ENCODE measurements around the gene SH3PXD2A.
A peak's percentile ranks its signal among the peaks of the same experiment; 100 is the strongest.
"Not testable (repeated sequence)": the region's sequence is repeated elsewhere in the genome, so short reads cannot be mapped to it uniquely, and the experiment has no call there.

SH3PXD2A gene

DNA sequence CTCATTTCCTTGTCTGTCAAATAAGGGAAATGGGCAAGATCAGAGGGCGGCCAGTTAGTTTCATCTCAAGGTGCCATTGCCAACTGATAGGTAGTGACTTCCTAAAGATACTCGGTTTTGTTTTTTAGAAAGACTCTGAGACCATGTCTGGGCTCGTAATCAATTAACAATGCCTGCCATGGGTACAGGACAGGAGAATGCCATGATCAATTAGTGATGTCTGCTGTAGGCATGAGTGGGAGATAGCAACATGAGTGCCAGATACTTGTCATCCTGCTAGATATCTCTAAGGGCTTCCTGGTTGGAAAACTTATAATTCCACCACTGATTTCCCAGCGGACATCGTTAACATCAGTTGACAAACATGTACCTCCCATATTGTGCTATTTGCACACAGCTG, 64.8 kb downstream of the SH3PXD2A start:
- DNase-seq (ENCODE audit: low read depth): no peak

GRCh38 chr10:103789771-103790201, 65.6 kb downstream of the SH3PXD2A start:
- no peak for DNase-seq (ENCODE audit: low read depth)

DNA sequence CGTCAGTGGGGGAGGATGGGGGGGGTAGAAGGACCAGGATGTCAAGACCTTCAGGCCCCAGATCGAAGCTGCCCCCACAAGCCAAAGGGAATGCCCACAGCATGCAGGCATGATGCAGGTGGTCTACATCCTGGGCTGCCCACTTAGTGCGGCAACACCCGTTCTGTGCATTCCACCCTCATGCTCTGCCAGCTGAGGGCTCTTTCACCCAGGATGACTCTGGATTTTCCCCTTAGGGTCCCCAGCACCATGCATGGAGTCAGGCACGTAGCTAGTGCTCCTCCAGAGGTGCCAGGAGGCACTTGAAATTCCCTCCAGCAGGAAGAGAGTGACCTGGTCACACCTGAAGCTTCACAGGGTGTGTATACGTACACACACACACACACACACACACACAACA, 66.2 kb downstream of the SH3PXD2A start:
- no peak for DNase-seq (ENCODE audit: low read depth)

GRCh38 chr10:103787331-103787730, 68.0 kb downstream of the SH3PXD2A start:
- no peak for DNase-seq (ENCODE audit: low read depth)

GRCh38 chr10:103786020-103786419, 69.4 kb downstream of the SH3PXD2A start:
- DNase-seq (ENCODE audit: low read depth): no peak

DNA sequence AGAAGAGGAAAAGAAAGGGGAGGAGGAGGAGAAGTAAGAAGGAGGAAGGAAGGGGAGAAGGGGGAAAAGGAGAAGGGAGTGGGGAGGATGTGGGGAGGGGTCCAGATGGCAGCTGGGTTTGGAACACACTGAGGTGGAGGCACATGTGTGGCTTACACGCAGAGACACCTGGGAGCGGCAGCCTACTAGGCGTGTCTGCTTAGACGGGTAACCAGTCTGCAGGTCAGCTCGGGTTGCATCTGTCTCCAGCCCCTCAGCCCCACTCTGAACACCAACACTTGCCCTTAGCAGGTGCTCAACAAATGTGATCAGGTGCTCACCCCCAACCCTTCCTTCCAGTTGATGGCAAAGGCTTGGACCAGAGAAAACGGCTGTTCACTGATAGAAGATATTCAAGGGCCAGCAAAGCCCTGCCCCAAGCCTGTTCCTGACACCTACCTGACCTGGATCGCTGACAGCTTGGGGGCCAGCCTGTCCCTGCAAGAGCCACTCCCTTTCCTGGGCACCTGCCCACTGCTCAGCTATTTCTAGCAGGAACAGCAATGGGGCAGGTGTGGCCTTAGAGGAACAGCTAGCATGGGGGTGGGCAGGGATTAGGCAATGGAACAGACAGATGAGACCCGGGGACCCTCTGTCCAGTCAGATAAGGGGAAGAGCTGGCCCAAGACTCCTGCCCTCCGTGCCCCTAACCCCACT, 70.5 kb downstream of the SH3PXD2A start:
- no peak for DNase-seq (ENCODE audit: low read depth)

GRCh38 chr10:103784089-103784488, 71.3 kb downstream of the SH3PXD2A start:
- DNase-seq (ENCODE audit: low read depth): no peak

DNA sequence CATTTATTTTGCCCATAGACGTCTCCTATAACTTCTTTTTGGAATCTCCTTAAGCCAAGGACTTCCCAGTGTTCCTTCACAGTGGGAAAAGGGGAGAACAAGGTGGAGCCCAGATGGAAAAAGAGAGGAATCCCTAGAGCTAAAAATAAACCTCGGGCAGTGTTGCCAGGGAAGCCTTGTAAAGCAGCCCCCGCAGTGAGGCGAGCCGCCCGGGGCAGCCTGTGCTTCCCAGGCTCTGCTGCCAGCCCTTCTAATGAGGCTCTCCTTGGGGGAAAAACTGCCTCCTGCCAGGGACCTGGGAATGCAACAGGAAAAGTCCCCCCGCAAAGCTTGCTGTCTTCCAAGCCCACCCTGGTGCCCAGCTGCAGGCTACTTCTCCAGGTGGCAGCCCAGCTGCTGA, 71.7 kb downstream of the SH3PXD2A start:
- no peak for DNase-seq (ENCODE audit: low read depth)

DNA sequence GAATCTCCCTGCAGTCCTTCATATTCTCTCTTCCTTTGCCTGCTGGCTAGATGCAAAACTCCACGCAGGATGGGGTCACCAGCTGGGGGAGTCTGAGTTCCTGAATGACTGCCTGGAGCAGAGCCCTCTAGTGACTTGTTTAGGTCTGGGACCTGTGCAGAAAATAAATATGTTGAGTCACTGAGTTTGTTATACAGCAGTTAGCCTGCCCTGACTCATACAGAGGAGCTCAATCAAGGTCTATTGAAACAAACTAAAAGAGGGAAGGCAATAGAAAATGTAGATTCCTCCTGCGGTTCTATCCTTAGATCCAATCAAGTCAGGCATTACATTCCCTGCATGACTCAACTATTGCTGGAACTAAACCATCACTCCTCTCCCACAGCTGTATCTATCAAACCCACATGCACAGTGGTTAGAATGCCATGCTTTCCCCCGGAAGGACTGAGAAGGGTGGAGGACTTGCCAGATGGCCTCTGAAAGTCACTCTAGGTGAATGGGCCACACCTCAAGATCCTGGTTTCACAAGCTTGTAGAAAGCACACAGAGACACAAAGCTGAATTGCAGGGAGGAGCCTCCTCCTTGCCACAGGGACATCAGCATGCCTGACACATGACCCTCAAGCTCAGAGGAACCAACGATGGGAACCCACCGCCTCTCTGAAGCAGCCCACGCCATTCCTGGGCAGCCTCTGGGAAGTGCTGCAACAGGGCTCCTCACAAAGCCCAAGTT, 73.9 kb downstream of the SH3PXD2A start:
- DNase-seq (ENCODE audit: low read depth): no peak

DNA sequence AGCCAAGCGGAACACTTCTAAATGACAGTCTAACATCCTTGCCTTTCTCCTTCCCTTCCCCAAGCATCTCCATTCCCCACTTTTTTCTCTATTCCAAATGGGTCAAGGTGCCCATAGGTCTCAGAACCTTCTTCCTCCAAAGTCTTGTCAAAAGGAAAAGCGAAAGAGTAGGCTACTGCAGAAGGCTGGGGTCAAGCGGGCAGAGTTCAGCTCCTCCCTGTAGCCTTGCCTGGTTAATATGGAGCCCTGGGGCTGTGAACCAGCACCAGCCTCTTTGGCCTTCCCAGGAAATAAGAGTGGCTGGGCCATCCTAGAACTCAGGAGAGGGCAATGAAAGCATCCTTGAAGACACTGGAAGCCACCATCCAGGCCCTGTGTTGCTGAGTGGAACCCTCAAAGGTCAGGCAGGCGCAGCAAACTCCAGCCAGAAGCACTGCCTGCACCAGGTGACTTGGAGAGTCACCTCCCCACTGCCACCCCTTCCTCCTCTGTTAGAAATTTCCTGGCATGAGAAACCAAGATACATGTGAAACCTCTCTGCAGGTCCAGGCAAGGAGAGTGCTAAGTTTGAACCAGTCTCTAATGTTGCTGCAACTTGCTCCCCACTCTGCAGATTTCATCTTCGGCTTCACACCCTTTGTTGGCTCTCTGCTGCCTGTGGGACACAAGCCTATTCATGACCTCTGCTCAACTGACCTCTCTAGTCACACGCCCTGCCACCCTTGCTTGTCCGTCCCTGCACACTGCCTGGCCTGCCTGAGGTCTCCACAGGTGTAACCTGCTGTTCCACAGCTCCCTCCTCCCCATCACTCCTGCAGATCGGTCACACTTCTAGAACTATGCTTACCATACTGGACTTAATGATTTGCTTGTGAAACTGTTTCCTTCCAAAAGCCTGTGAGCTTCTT, 74.9 kb downstream of the SH3PXD2A start:
- no peak for DNase-seq (ENCODE audit: low read depth)

DNA sequence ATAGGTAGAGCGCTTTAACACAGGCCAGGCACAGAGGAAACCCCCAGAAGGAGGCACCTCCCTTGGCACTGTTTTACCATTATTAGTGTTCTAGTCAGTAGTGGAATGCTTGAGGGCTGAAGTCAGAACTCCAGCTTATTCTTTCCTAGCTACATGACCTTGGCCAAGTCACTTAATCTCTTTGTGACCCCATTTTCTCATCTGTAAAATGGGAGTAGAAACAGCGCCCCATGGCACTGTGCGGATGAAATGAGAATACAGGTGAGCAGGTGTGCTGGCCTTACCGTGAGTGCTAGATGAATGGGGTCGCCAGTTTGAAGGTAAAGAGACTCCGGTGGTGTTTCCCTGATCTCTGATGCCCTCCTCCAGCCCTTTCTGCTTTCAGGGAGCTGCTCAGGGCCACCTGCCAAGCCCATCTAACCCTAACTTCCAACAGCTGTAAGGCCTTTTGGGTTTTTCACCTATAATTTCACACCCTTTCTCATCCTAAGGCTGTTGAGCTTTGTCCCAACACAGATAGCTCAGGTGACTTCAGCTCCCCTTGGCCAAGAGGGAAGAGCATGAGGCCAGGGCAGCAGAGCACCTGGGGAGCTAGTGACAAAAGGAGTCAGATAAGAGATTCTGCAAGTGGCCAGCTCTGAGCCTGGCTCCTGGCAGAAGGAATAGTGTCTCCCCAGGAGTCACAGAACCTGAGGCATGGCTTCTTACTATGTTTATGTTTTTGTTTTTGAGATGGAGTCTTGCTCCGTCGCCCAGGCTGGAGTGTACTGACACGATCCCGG, 76.8 kb downstream of the SH3PXD2A start:
- DNase-seq (ENCODE audit: low read depth): no peak

DNA sequence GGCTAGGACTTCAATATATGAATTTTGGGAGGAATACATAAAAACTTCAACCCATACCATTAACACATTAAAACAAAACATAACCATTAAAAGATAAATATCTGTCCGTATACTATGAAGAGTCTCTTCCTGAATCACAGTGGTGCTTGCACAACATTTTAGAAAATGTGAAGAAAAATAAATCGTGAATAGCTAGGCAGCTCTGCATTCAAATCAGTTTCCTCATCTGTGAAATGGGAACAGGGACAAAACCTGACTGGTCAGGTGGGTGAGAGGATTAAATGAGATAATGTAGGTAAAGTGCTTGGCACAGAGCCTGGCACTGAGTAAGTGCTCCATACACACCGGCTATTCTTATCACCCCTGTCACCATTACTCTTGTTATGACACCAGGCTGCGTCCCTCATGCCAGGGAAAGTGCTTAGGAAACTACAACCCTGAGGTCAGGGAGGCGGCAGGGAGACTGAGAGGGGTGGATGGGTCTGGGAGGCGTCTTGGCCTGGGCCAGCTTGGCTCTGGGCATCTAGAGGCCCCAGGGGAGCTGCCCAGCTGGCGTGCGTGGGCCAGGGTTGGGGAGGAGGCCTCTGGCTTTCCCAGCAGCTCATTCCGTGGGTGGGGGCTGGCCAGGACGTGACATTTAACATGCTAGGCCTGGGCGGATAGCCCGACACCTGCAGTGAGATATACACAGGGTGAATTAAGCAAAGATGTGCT, 78.3 kb downstream of the SH3PXD2A start:
- DNase-seq (ENCODE audit: low read depth): no peak

GRCh38 chr10:103775776-103776175, 79.6 kb downstream of the SH3PXD2A start:
- no peak for DNase-seq (ENCODE audit: low read depth)

- not testable (repeated sequence) for DNase-seq (ENCODE audit: low read depth)
Observed at GRCh38 chr10:103772846-103773245, 82.5 kb downstream of the SH3PXD2A start.

DNA sequence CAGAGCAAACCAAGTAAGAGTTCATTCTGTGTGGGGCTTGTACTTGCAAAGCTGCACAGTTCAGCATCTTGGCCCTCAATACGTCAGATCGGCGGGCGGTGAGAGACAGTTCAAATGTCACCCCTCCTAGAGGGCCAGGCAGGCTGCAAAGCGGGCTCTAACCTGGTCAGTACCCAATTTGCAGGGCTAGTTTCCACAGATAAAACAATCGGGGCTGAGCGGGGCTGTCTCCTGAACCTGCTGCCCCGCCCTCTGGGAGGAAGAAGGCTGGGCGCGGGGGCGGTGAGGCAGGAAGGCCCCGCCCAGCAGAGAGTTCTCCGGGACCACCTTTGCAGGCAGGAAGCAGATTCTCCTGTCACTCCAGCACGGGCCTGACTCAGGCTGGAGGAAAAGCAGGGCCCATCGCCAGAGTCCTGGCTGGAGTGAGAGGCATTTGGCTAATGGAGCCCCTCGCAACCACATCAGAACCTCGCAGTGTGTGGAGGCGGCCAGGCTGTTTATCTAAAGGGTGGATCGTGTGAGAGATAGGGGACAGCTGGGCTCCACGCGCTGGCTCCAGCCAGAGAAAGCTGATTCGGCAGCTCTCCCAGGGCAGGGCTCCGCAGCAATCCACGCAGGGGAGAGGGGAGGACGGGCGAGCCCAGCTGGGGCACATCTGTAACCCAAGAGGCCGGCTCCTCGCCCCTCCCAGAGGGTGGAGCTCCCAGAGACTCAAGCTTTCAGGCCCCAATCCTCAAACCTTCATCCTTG, 83.1 kb downstream of the SH3PXD2A start:
- peak; percentile 12 for DNase-seq (ENCODE audit: low read depth)

DNA sequence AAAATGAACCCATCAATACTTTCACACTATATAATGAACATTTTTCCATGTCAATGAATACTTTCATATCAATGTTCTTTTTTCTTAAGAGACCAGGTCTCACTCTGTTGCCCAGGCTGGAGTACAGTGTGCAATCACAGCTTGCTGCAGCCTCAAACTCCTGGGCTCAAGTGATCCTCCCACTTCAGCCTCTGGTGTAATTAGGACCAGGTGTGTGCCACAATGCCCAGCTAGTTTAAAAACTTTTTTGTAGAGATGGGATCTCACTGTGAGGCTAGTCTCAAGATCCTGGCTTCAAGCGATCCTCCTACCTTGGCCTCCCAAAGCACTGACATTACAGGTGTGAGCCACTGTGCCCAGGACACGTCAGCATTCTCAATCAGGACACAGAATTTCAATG, 85.2 kb downstream of the SH3PXD2A start:
- DNase-seq (ENCODE audit: low read depth): no peak

DNA sequence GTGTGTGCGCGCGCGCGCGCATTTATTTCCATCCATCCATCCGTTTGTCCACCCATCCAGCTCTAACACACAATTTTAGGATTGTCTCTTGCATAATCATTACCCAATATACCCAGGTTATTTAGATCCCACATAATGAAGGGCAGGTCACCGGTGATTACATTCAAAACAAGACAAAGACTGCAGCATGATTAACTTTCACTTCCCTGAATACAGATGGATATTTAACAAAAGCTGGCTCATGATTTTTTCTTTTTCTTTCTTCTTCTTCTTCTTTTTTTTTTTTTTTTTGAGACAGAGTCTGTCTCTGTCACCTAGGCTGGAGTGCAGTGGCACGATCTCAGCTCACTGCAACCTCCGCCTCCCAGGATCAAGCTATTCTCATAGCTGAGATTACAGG, 86.2 kb downstream of the SH3PXD2A start:
- DNase-seq (ENCODE audit: low read depth): no peak

DNA sequence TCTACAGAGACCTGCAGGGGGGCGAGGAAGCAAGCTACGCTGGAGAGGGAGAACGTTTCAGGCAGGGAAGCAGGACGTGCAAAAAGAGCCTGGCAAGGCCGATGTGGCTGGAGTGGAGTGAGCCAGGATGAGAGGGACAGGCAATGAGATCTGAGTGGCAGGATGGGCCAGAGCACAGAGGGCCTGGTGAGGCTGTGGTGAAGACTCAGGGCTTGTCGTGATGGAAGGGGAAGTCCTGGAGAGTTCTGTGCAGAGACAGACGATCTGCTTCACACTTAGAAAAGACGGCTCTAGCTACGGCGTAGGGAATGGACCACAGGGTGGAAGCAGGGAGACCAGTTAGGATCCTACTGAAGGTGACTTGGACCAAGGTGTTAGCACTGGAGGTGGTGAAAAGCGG, 87.0 kb downstream of the SH3PXD2A start:
- no peak for DNase-seq (ENCODE audit: low read depth)

GRCh38 chr10:103767756-103768155, 87.6 kb downstream of the SH3PXD2A start:
- no peak for DNase-seq (ENCODE audit: low read depth)

DNA sequence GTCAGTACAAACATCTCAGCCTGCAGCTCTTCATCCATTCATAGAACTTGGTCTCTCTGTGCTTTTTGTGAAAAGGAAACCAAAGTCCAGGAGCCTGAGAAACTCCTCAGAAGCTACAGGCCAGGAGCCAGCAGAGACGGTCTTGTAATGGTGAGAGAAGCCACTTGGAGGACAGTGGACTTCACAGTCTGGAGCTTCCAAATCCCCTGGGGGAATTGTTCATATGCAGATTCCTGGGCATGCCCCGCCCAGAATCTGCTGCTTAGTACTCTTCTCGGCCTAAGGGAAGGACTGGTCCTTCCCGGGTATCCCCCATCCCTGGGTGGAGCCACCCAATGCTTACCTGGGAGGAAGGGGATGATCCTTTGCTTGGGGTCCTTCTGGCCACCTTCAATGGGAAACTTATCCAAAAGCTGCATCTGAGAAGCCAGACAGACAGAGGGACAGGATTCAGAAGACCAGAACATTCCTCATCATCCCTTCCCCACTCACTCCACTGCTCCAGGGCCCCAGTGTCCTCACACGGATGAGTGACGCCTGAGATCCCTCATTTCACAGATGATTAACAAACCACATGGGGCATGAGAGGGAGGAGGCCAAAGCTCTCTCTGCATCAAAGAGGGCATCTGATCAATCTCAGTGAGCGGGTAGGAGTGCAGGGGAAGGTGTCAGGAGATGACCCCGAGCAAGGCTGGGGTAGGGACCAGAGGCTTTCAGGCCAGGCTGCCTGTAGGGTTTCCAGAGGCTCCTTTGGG, 88.4 kb downstream of the SH3PXD2A start:
- DNase-seq (ENCODE audit: low read depth): no peak
